AG09309 (cell line): ENCODE data around the gene TAS1R3.
A peak's percentile ranks its signal among the peaks of the same experiment; 100 is the strongest.

ENCODE experiments used
- DNase-seq: peaks from one replicate; pipeline ENCODE4 v3.0.0-alpha.2; 2010; ENCODE audit warnings: low read depth
- H3K4me3 ChIP-seq: 2 replicates; pipeline ENCODE4 v1.5.1; 2011; ENCODE audit warnings: mild to moderate bottlenecking, low read depth, low read length, moderate library complexity; ENCODE audit not compliant: control insufficient read depth
- TF ChIP-seq, protein P1 (sequence below): IDR thresholded peaks from 2 replicates; pipeline ENCODE4 v1.5.1; 2011; ENCODE audit warnings: mild to moderate bottlenecking, low read depth, low read length, inconsistent platforms; ENCODE audit not compliant: insufficient read depth, control insufficient read depth; ENCODE audit errors: missing control alignments

Gene TAS1R3

DNA sequence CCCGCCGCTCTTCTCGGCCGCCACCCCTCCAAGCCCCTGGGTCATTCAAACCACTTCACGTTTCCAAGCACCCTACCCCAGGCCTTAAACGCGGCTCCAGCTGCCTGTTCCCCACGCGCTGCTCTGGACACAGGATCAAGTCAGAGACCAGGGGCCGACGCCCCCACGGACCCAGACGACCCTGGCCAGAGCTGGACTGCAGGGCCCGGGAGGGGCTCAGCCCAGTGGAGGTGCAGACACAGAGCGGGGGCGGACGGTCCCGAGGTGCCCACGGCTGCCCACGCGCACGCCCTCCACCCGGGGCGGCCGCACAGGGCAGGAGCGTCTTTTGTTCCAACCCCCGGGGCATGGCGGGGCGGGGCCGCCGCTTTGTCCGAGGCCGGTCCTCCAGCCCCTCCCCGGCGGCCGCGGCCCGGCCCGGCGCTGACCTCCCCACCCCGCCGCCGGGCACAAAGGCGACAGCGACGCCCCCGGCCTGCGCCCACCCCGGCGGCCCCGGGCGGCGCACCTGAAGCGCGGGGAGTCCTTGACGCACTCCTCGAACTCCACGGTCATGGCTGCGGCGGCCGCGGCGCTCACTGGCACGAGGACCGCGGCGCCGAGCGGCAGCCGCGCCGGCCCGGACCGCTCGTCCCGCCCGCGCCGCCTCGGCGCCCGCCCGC, 23.7 kb upstream of the TAS1R3 start:
- peak overlapping the region; percentile 76 for H3K4me3 ChIP-seq
- no peak for DNase-seq
- TF ChIP-seq, protein P1, sequence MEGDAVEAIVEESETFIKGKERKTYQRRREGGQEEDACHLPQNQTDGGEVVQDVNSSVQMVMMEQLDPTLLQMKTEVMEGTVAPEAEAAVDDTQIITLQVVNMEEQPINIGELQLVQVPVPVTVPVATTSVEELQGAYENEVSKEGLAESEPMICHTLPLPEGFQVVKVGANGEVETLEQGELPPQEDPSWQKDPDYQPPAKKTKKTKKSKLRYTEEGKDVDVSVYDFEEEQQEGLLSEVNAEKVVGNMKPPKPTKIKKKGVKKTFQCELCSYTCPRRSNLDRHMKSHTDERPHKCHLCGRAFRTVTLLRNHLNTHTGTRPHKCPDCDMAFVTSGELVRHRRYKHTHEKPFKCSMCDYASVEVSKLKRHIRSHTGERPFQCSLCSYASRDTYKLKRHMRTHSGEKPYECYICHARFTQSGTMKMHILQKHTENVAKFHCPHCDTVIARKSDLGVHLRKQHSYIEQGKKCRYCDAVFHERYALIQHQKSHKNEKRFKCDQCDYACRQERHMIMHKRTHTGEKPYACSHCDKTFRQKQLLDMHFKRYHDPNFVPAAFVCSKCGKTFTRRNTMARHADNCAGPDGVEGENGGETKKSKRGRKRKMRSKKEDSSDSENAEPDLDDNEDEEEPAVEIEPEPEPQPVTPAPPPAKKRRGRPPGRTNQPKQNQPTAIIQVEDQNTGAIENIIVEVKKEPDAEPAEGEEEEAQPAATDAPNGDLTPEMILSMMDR: no peak

DNA sequence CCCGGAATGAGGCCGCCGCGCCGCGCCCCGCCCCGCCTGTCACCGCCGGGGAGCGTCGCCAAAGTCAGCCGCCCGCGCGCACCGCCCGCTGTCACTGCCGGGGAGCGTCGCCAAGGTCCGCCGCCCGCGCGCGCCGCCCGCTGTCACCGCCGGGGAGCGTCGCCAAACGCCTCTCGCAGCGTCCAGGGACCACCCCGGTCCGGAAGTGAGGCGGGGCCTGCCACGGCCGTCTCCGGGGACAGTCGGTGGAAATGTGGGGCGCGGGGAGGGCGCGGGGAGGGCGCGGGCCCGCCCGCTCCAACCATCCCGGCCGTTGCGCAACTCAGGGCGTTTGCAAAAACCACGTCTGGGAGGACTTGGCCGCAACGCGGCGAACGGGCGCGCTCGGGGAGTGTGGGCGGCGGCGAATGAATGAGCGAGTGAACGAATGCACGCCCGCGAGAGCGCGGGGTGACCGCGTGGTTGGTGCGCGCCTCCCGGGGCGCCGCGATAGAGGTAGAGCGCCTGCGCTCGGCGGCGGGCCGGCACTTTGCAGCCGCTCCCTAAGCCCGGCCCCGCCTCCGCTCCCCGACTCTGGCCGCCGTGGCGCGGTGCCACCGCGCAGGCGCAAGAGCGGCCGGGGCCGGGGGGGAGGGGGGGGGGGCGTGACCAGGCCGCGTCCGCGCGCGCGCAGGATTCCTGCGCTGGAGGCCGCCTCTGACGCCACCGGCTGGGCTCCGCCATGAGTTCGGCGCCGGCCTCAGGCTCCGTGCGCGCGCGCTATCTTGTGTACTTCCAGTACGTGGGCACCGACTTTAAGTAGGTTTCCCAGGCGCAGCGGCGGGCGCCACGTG, 22.9 kb upstream of the TAS1R3 start, which contains the start of the genes ACAP3 and PUSL1:
Gene ACAP3 (minus strand): TSS at position 8 of the 833 bp plus-strand sequence. CDS start 115 bp downstream, outside the sequence.
Gene PUSL1 (plus strand): TSS at position 675 of the 833 bp plus-strand sequence. CDS start 47 bp downstream, at position 722.
- peak; percentile 71 for DNase-seq
- peak within 1 kb of the TSS; percentile 76 for H3K4me3 ChIP-seq
- TF ChIP-seq, protein P1: no peak

DNA sequence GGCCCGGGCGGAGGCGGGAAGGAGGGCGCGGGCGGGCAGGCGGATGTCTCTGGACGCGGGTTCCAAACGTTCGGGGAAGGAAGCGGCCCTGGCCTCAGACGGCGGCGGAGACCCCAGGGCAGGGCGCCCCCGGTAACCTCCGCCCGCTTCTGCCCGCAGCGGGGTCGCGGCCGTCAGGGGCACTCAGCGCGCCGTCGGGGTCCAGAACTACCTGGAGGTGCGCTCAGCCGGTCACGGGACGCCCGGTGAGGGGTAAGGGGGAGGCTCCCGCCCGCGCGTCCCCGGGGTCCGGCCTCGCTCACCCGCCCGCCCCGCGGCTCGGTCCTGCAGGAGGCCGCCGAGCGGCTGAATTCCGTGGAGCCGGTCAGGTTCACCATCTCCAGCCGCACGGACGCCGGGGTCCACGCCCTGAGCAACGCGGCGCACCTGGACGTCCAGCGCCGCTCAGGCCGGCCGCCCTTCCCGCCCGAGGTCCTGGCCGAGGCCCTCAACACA, 22.3 kb upstream of the TAS1R3 start:
- TF ChIP-seq, protein P1: no peak
- H3K4me3 ChIP-seq: peak overlapping the region; percentile 58
- no peak for DNase-seq

DNA sequence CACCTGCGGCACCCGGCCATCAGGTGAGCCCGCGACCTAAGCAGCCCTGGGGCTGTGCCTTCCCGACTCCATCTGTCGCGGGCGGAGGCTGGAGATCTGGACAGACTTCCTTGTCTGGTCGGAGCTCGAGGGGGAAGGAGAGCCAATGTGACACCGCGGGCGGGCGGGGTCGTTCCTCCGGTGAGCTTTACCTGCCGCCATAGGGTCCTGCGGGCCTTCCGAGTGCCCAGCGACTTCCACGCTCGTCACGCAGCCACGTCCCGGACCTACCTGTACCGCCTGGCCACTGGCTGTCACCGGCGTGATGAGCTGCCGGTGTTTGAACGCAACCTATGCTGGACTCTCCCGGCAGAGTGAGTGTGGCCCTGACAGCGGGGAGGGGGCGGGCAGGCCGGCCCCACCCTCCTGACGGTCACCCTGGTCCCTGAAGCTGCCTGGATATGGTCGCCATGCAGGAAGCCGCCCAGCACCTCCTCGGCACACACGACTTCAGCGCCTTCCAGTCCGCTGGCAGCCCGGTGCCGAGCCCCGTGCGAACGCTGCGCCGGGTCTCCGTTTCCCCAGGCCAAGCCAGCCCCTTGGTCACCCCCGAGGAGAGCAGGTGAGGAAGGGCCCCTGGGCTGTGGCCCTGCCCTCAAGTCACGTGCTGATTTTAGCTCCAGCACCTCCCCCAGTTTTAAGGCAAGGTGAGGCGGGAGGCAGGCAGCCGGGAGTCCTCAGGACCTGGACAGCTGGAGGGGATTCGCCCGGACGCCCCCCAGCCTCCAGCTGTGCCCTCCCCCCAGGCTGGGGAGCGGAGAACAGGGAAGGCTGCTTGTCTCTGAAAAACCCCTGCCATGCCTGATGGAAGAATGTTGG, 21.6 kb upstream of the TAS1R3 start:
- peak overlapping the region; percentile 58 for H3K4me3 ChIP-seq
- DNase-seq: no peak
- TF ChIP-seq, protein P1: no peak

DNA sequence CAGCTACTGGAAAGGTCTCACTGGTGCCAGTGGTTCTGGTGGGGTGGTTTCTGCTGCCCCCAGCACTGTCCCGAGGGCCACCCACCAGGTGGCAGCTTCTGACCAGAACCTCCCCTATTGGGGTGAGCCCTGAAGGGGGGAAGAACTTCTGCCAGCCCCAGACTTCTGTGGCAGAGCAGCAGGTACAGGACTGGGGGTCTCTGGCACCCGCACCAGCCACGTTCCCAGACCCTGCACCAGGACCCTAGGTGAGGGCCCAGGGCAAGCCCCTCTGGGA, 21.0 kb upstream of the TAS1R3 start:
- DNase-seq: no peak
- TF ChIP-seq, protein P1: no peak
- H3K4me3 ChIP-seq: no peak overlapping the region

DNA sequence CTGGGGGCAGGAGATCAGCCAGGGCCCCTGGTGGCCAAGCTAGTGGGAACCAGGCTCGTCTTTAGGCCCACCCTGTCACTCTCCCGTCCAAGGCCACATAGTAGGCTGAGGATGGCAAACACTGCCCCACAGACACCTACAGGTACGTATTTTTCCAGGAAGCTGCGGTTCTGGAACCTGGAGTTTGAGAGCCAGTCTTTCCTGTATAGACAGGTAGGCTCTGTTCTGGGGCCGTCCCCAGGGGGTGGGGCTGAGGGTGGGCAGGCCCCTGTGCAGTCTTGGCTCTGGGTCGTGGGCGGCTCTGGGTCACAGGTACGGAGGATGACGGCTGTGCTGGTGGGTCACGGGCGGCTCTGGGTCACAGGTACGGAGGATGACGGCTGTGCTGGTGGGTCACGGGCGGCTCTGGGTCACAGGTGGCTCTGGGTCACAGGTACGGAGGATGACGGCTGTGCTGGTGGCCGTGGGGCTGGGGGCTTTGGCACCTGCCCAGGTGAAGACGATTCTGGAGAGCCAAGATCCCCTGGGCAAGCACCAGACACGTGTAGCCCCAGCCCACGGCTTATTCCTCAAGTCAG, 20.5 kb upstream of the TAS1R3 start:
- DNase-seq: no peak
- TF ChIP-seq, protein P1: no peak
- H3K4me3 ChIP-seq: no peak overlapping the region
